CD8-positive, alpha-beta memory T cell (primary cell): ENCODE measurements around the gene NFU1. TPM values are rescaled to one million over a fixed set of nuclear protein-coding genes. Genes with fewer than 3 reads are reported as not detected.

Source experiments
- CTCF ChIA-PET: fragments of 350-600 bp; sonication (Branson Sonifier 250); formaldehyde crosslinking; loops from one replicate; lab custom pipeline; 2021; ENCODE audit warnings: antibody characterized with exemption; lab: Charles Lee
- POLR2A ChIA-PET: fragments of 350-600 bp; sonication (Branson Sonifier 250); formaldehyde crosslinking; loops from one replicate; lab custom pipeline; 2021; ENCODE audit warnings: antibody characterized with exemption; lab: Charles Lee
- DNase-seq, 5 donors: peaks; one replicate each; pipeline versions ENCODE4 v3.0.0 to v3.0.0-alpha.2; 2020 to 2022; ENCODE audit warnings: mixed read lengths in 1 of 5
- H3K27ac ChIP-seq: one replicate; pipeline ENCODE4 v1.7.0; 2013; ENCODE audit warnings: low read depth, mild to moderate bottlenecking, low read length, moderate library complexity
- H3K27me3 ChIP-seq: 2 replicates; pipeline ENCODE4 v1.7.0; 2013; ENCODE audit warnings: low read length, mild to moderate bottlenecking; ENCODE audit not compliant: insufficient read depth, poor library complexity, severe bottlenecking
- H3K36me3 ChIP-seq: 2 replicates; pipeline ENCODE4 v1.7.0; 2013; ENCODE audit warnings: mild to moderate bottlenecking, low read length, moderate library complexity; ENCODE audit not compliant: insufficient read depth
- H3K4me1 ChIP-seq: 2 replicates; pipeline ENCODE4 v1.7.0; 2013; ENCODE audit warnings: mild to moderate bottlenecking, low read length, moderate library complexity; ENCODE audit not compliant: insufficient read depth
- H3K4me3 ChIP-seq: 2 replicates; pipeline ENCODE4 v1.7.0; 2013; ENCODE audit warnings: mild to moderate bottlenecking, low read length
- H3K9me3 ChIP-seq: 2 replicates; pipeline ENCODE4 v1.7.0; 2013; ENCODE audit warnings: mild to moderate bottlenecking, low read length
- H3K27ac Mint-ChIP-seq, 8 donors: one replicate each; pipeline ENCODE4 v1.8.0; 2020 to 2021; ENCODE audit warnings: mixed read lengths in 8 of 8, mild to moderate bottlenecking in 6 of 8, inconsistent platforms in 3 of 8, moderate library complexity in 3 of 8
- H3K27me3 Mint-ChIP-seq, 2 donors: one replicate each; pipeline ENCODE4 v1.8.0; 2020 to 2021; ENCODE audit warnings: mixed read lengths in 2 of 2, mild to moderate bottlenecking in 1 of 2, moderate library complexity in 1 of 2
- H3K36me3 Mint-ChIP-seq, 3 donors: one replicate each; pipeline ENCODE4 v1.8.0; 2020 to 2021; ENCODE audit warnings: mixed read lengths in 3 of 3, inconsistent platforms in 1 of 3, mild to moderate bottlenecking in 1 of 3
- H3K4me1 Mint-ChIP-seq, 3 donors: one replicate each; pipeline ENCODE4 v1.8.0; 2020 to 2021; ENCODE audit warnings: mixed read lengths in 3 of 3, inconsistent platforms in 1 of 3, mild to moderate bottlenecking in 1 of 3
- H3K4me3 Mint-ChIP-seq, 7 donors: one replicate each; pipeline ENCODE4 v1.8.0; 2020 to 2021; ENCODE audit warnings: mixed read lengths in 7 of 7, mild to moderate bottlenecking in 6 of 7, moderate library complexity in 4 of 7, inconsistent platforms in 2 of 7
- H3K9me3 Mint-ChIP-seq, 5 donors: one replicate each; pipeline ENCODE4 v1.8.0; 2020 to 2022; ENCODE audit warnings: mixed read lengths in 5 of 5, mild to moderate bottlenecking in 3 of 5, moderate library complexity in 2 of 5, inconsistent platforms in 1 of 5
- polyA plus RNA-seq: library from polyadenylated mRNA; unstranded; fragments of 300-500 nt; fragmentation: Illumina TruSeq; gene quantifications from one replicate; pipeline ENCODE4 v1.2.3, GENCODE V29; 2021
- total RNA-seq, 2 experiments: library from RNA; stranded (reverse); gene quantifications; one replicate each; pipeline ENCODE4 v1.2.3, GENCODE V29; 2021

The NFU1 gene
- total and polyA plus RNA-seq, 3 experiments from 2014 or later: 40.4 to 78.3 (median 43.2) TPM

GRCh38 chr2:69386789-69387734, 50.2 kb downstream of the NFU1 start, which contains the start of gene GFPT1:
Gene GFPT1 (minus strand): TSS chr2:69387227. CDS start chr2:69387071, 156 bp downstream.
- peak within 1 kb of the TSS; percentile 73 for H3K4me3 ChIP-seq
- peaks cover 0 to 2% of the 10 kb centered on the region in 2 donors for H3K27me3 Mint-ChIP-seq
- POLR2A ChIA-PET: interaction anchor here (0.6 to 2.2 kb wide), 2 partner anchors 50 to 1750 kb away, joined by 5 to 9 read pairs; partner anchors contain the start of gene NFU1

GRCh38 chr2:69386360-69386759, 50.9 kb downstream of the NFU1 start:
- H3K27ac ChIP-seq: peak overlapping the region; percentile 80
- no peaks in the 10 kb centered on the region for H3K9me3 ChIP-seq
- no peaks in the 10 kb centered on the region for H3K36me3 ChIP-seq
- ChIA-PET CTCF (interaction anchor here (0.6 to 1.6 kb wide), 4 partner anchors 10 to 53 kb away, joined by 3 to 6 read pairs (median 3); partner anchors contain the start of gene NFU1), POLR2A (interaction anchor here (0.6 to 2.2 kb wide), 2 partner anchors 51 to 1751 kb away, joined by 5 to 9 read pairs; partner anchors contain the start of gene NFU1)
- H3K4me1 ChIP-seq: peaks cover 27% of the 10 kb centered on the region
- Mint-ChIP-seq H3K36me3 (peaks cover 0 to 10% (median 0%) of the 10 kb centered on the region in 3 donors), H3K4me1 (peaks cover 38 to 57% (median 53%) of the 10 kb centered on the region in 3 donors), H3K4me3 (peak overlapping the region; percentile 83 to 97 (median 91)), H3K27ac (peak overlapping the region; percentile 72 to 97 (median 85)), H3K9me3 (no peaks in the 10 kb centered on the region), H3K27me3 (peaks cover 0 to 2% of the 10 kb centered on the region in 2 donors)
- H3K27me3 ChIP-seq: no peaks in the 10 kb centered on the region
- peak in 1 of 5 donors; percentile 3 for DNase-seq
- H3K4me3 ChIP-seq: peak overlapping the region; percentile 73

More at GRCh38 chr2:69386789-69387734, 50.2 kb downstream of the NFU1 start, which contains the start of gene GFPT1:
- Mint-ChIP-seq H3K27ac (peak within 1 kb of the TSS; percentile 80 to 97 (median 88)), H3K9me3 (no peaks in the 10 kb centered on the region), H3K36me3 (peaks cover 0 to 10% (median 0%) of the 10 kb centered on the region in 3 donors), H3K4me3 (peak within 1 kb of the TSS; percentile 83 to 97 (median 91)), H3K4me1 (peaks cover 37 to 53% (median 50%) of the 10 kb centered on the region in 3 donors)
- H3K27me3 ChIP-seq: no peaks in the 10 kb centered on the region
- H3K9me3 ChIP-seq: no peaks in the 10 kb centered on the region
- DNase-seq: peak; percentile 89 to 92 (median 91)
- H3K27ac ChIP-seq: peak within 1 kb of the TSS; percentile 80
- CTCF ChIA-PET: interaction anchor here (0.9 to 1.6 kb wide), 3 partner anchors 11 to 53 kb away, joined by 3 to 6 read pairs (median 3); partner anchors contain the start of gene NFU1
- H3K36me3 ChIP-seq: no peaks in the 10 kb centered on the region
- peaks cover 27% of the 10 kb centered on the region for H3K4me1 ChIP-seq

GRCh38 chr2:69385443-69386151, 51.6 kb downstream of the NFU1 start:
- CTCF ChIA-PET: interaction anchor here (0.6 to 1.6 kb wide), 3 partner anchors 9 to 54 kb away, joined by 3 to 6 read pairs (median 3); no protein-coding TSS in a partner anchor
- DNase-seq: no peak
- POLR2A ChIA-PET: interaction anchor here (0.7 to 2.2 kb wide), 2 partner anchors 12 to 52 kb away, joined by 4 to 9 read pairs; partner anchors contain the start of gene NFU1
- Mint-ChIP-seq H3K4me3 (peak overlapping the region; percentile 83 to 97 (median 91)), H3K4me1 (peaks cover 41 to 62% (median 58%) of the 10 kb centered on the region in 3 donors), H3K27ac (peak overlapping the region in 7 of 8 donors; percentile 69 to 97 (median 84)), H3K27me3 (peaks cover 0 to 2% of the 10 kb centered on the region in 2 donors), H3K9me3 (no peaks in the 10 kb centered on the region), H3K36me3 (peaks cover 0 to 13% (median 0%) of the 10 kb centered on the region in 3 donors)
- Histone ChIP-seq H3K9me3 (no peaks in the 10 kb centered on the region), H3K4me3 (peak overlapping the region; percentile 73), H3K4me1 (peaks cover 27% of the 10 kb centered on the region), H3K27me3 (no peaks in the 10 kb centered on the region), H3K36me3 (no peaks in the 10 kb centered on the region), H3K27ac (peak overlapping the region; percentile 80)

GRCh38 chr2:69384618-69385081, 52.6 kb downstream of the NFU1 start:
- H3K9me3 ChIP-seq: no peaks in the 10 kb centered on the region
- no peak overlapping the region for H3K27ac ChIP-seq
- ChIA-PET POLR2A (interaction anchor here (0.7 kb wide), 1 partner anchor 13 kb away, joined by 4 read pairs; no protein-coding TSS in a partner anchor), CTCF (no interaction called here)
- peaks cover 0 to 16% (median 0%) of the 10 kb centered on the region in 3 donors for H3K36me3 Mint-ChIP-seq
- H3K4me1 ChIP-seq: peaks cover 27% of the 10 kb centered on the region
- H3K9me3 Mint-ChIP-seq: no peaks in the 10 kb centered on the region
- no peaks in the 10 kb centered on the region for H3K27me3 ChIP-seq
- H3K4me3 Mint-ChIP-seq: peak overlapping the region in 1 of 7 donors; percentile 53
- no peak overlapping the region for H3K4me3 ChIP-seq
- peaks cover 44 to 65% (median 61%) of the 10 kb centered on the region in 3 donors for H3K4me1 Mint-ChIP-seq
- DNase-seq: no peak
- peak overlapping the region in 1 of 8 donors; percentile 9 for H3K27ac Mint-ChIP-seq
- peaks cover 0 to 2% of the 10 kb centered on the region in 2 donors for H3K27me3 Mint-ChIP-seq
- H3K36me3 ChIP-seq: no peaks in the 10 kb centered on the region

- Histone ChIP-seq H3K9me3 (no peaks in the 10 kb centered on the region), H3K27ac (no peak overlapping the region), H3K4me3 (no peak overlapping the region), H3K27me3 (no peaks in the 10 kb centered on the region), H3K4me1 (peaks cover 27% of the 10 kb centered on the region), H3K36me3 (no peaks in the 10 kb centered on the region)
- DNase-seq: no peak
- H3K27ac Mint-ChIP-seq: peak overlapping the region in 4 of 8 donors; percentile 5 to 23 (median 11)
- peaks cover 0 to 17% (median 0%) of the 10 kb centered on the region in 3 donors for H3K36me3 Mint-ChIP-seq
- H3K9me3 Mint-ChIP-seq: no peaks in the 10 kb centered on the region
- peaks cover 46 to 70% (median 66%) of the 10 kb centered on the region in 3 donors for H3K4me1 Mint-ChIP-seq
- ChIA-PET CTCF (no interaction called here), POLR2A (no interaction called here)
- peaks cover 0 to 2% of the 10 kb centered on the region in 2 donors for H3K27me3 Mint-ChIP-seq
- H3K4me3 Mint-ChIP-seq: peak overlapping the region in 1 of 7 donors; percentile 33
Measured at GRCh38 chr2:69383176-69383812, 53.9 kb downstream of the NFU1 start.

- no peaks in the 10 kb centered on the region for H3K36me3 ChIP-seq
- Mint-ChIP-seq H3K4me3 (peak overlapping the region in 1 of 7 donors; percentile 8), H3K27me3 (peaks cover 0 to 2% of the 10 kb centered on the region in 2 donors), H3K27ac (peak overlapping the region in 6 of 8 donors; percentile 9 to 74 (median 36)), H3K4me1 (peaks cover 39 to 68% (median 61%) of the 10 kb centered on the region in 3 donors), H3K36me3 (peaks cover 0 to 17% (median 0%) of the 10 kb centered on the region in 3 donors), H3K9me3 (no peaks in the 10 kb centered on the region)
- H3K27me3 ChIP-seq: no peaks in the 10 kb centered on the region
- peaks cover 21% of the 10 kb centered on the region for H3K4me1 ChIP-seq
- peak overlapping the region; percentile 24 for H3K27ac ChIP-seq
- no peak overlapping the region for H3K4me3 ChIP-seq
- H3K9me3 ChIP-seq: no peaks in the 10 kb centered on the region
- CTCF ChIA-PET: no interaction called here
- POLR2A ChIA-PET: no interaction called here
- no peak for DNase-seq
Measured at GRCh38 chr2:69382547-69382946, 54.7 kb downstream of the NFU1 start.

- Histone ChIP-seq H3K4me3 (no peak overlapping the region), H3K27me3 (no peaks in the 10 kb centered on the region), H3K36me3 (no peaks in the 10 kb centered on the region), H3K9me3 (no peaks in the 10 kb centered on the region), H3K4me1 (peaks cover 18% of the 10 kb centered on the region), H3K27ac (no peak overlapping the region)
- H3K9me3 Mint-ChIP-seq: no peaks in the 10 kb centered on the region
- CTCF ChIA-PET: no interaction called here
- H3K27me3 Mint-ChIP-seq: peaks cover 0 to 2% of the 10 kb centered on the region in 2 donors
- H3K4me3 Mint-ChIP-seq: no peak overlapping the region
- DNase-seq: no peak
- peak overlapping the region in 2 of 8 donors; percentile 32 to 75 for H3K27ac Mint-ChIP-seq
- peaks cover 0 to 13% (median 2%) of the 10 kb centered on the region in 3 donors for H3K36me3 Mint-ChIP-seq
- POLR2A ChIA-PET: no interaction called here
- peaks cover 34 to 66% (median 60%) of the 10 kb centered on the region in 3 donors for H3K4me1 Mint-ChIP-seq
Measured at GRCh38 chr2:69381337-69381737, 55.9 kb downstream of the NFU1 start.
